H1 (cell line): Measurements from ENCODE around the gene OMP.
A peak's percentile ranks its signal among the peaks of the same experiment; 100 is the strongest.

ENCODE experiments used
- ATF3 ChIP-seq: IDR thresholded peaks from 2 replicates; pipeline ENCODE4 v1.6.1; 2011; ENCODE audit warnings: low read depth, mild to moderate bottlenecking, low read length; ENCODE audit not compliant: insufficient read depth
- CTCF ChIP-seq, 3 experiments: IDR thresholded peaks; 1 replicate in 2 of 3; 2 replicates in 1 of 3; pipeline versions ENCODE4 v1.5.1 to v1.6.1; 2011; ENCODE audit warnings: low read length in 3 of 3, mild to moderate bottlenecking in 3 of 3, inconsistent platforms in 2 of 3, low read depth in 1 of 3, moderate library complexity in 1 of 3; ENCODE audit not compliant: insufficient read depth in 1 of 3; ENCODE audit errors: control extremely low read depth in 1 of 3
- POLR2AphosphoS5 ChIP-seq: IDR thresholded peaks from 2 replicates; pipeline ENCODE4 v1.6.1; 2011; ENCODE audit warnings: low read depth, low read length
- TBP ChIP-seq: IDR thresholded peaks from 2 replicates; pipeline ENCODE4 v1.6.1; 2011; ENCODE audit warnings: low read depth, low read length, improper control_type of control experiment

GRCh38 chr11:77115181-77115611 lies 12.6 kb downstream of the OMP start:
- TF ChIP-seq ATF3 (no peak), TBP (no peak), POLR2AphosphoS5 (no peak), CTCF (IDR thresholded peaks at IDR 0.05; ENCODE audit: control extremely low read depth in 1 of 3, insufficient read depth in 1 of 3, low read depth in 1 of 3, low read length in 3 of 3) (peak; percentile 50 to 63 (median 55))
